Measurements from ENCODE around the gene ALDH1A1. TPM values are rescaled to one million over a fixed set of nuclear protein-coding genes. Genes with fewer than 3 reads are reported as not detected.
"Not testable (repeated sequence)": the region's sequence is repeated elsewhere in the genome, so short reads cannot be mapped to it uniquely, and the experiment has no call there.

The ALDH1A1 gene
- total RNA-seq, 1 donor from 2014 or later: 3,265 TPM

GRCh38 chr9:72943844-72944462 is 8.9 kb downstream of the ALDH1A1 start:
- no peak for DNase-seq (ENCODE audit: low read depth in 2 of 2)

- DNase-seq (ENCODE audit: low read depth in 2 of 2): no peak
Measured at GRCh38 chr9:72942451-72942850, 10.4 kb downstream of the ALDH1A1 start.

GRCh38 chr9:72939581-72939980 is 13.3 kb downstream of the ALDH1A1 start:
- not testable (repeated sequence) for DNase-seq (ENCODE audit: low read depth in 2 of 2)

GRCh38 chr9:72937545-72937944 is 15.3 kb downstream of the ALDH1A1 start:
- DNase-seq (ENCODE audit: low read depth in 2 of 2): no peak

GRCh38 chr9:72936679-72937078 is 16.2 kb downstream of the ALDH1A1 start:
- no peak for DNase-seq (ENCODE audit: low read depth in 2 of 2)

GRCh38 chr9:72936266-72936665 is 16.6 kb downstream of the ALDH1A1 start:
- DNase-seq (ENCODE audit: low read depth in 2 of 2): no peak

- no peak for DNase-seq (ENCODE audit: low read depth in 2 of 2)
Measured at GRCh38 chr9:72935595-72935994, 17.3 kb downstream of the ALDH1A1 start.

GRCh38 chr9:72933730-72934665 is 18.9 kb downstream of the ALDH1A1 start:
- DNase-seq (ENCODE audit: low read depth in 2 of 2): no peak

GRCh38 chr9:72932619-72933018 is 20.2 kb downstream of the ALDH1A1 start:
- no peak for DNase-seq (ENCODE audit: low read depth in 2 of 2)

- no peak for DNase-seq (ENCODE audit: low read depth in 2 of 2)
Measured at GRCh38 chr9:72931897-72932296, 21.0 kb downstream of the ALDH1A1 start.

GRCh38 chr9:72931437-72931836 is 21.4 kb downstream of the ALDH1A1 start:
- DNase-seq (ENCODE audit: low read depth in 2 of 2): no peak

GRCh38 chr9:72930828-72931227 is 22.0 kb downstream of the ALDH1A1 start:
- DNase-seq (ENCODE audit: low read depth in 2 of 2): no peak

GRCh38 chr9:72929542-72929941 is 23.3 kb downstream of the ALDH1A1 start:
- no peak for DNase-seq (ENCODE audit: low read depth in 2 of 2)

- no peak for DNase-seq (ENCODE audit: low read depth in 2 of 2)
Measured at GRCh38 chr9:72928042-72928507, 24.8 kb downstream of the ALDH1A1 start.

- no peak for DNase-seq (ENCODE audit: low read depth in 2 of 2)
Measured at GRCh38 chr9:72926506-72926905, 26.3 kb downstream of the ALDH1A1 start.

GRCh38 chr9:72925891-72926290 is 27.0 kb downstream of the ALDH1A1 start:
- DNase-seq (ENCODE audit: low read depth in 2 of 2): no peak

- DNase-seq (ENCODE audit: low read depth in 2 of 2): peak; percentile 84 to 97
Measured at GRCh38 chr9:72925126-72925789, 27.6 kb downstream of the ALDH1A1 start.

GRCh38 chr9:72924154-72924790 is 28.6 kb downstream of the ALDH1A1 start:
- peak in 1 of 2 donors; percentile 31 for DNase-seq (ENCODE audit: low read depth in 2 of 2)

- DNase-seq (ENCODE audit: low read depth in 2 of 2): no peak
Measured at GRCh38 chr9:72923077-72923476, 29.8 kb downstream of the ALDH1A1 start.

- no peak for DNase-seq (ENCODE audit: low read depth in 2 of 2)
Measured at GRCh38 chr9:72921888-72922654, 30.8 kb downstream of the ALDH1A1 start.

All from lung microvascular endothelial cell (primary cell).